Measurements from ENCODE around the gene KRT20. TPM values are rescaled to one million over a fixed set of nuclear protein-coding genes. Genes with fewer than 3 reads are reported as not detected.

KRT20 gene
- polyA plus RNA-seq, 3 donors: not detected

DNA sequence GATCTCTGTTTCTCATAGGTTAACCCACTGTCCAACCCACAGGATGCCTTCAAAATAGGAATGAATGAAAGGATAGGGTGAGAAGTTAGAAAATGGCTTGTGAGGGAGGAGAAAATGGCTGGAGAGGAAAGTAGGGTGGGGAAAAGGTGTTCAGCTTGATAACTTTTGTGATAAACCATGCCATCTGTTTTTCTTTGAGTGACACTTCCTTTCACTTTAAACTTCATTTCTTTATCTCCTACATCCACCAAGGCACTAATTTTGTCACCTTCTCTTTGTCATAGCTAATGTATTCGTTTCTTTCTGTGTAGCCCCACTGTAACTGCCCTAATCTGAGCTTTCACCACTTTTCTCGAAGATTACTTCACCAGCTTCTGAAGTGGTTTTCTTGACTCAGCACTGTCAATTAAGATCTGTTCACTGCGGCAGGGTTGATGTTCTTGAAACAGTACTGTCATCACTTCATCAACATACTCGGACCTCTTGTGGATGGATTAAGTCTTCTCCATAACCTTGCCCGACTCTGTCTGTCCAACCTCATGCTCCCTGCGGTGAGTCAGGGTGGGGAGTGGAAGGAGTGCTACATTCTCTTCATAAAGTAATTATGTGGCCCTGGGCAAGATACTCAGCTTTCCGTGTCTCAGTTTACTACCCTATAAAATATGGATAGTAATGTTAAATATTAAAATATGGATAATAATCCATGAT is 57.1 kb downstream of the KRT20 start:
- Mint-ChIP-seq H3K9me3 (peaks cover 2 to 8% (median 4%) of the 10 kb centered on the region in 7 donors), H3K4me3 (no peak overlapping the region), H3K4me1 (no peaks in the 10 kb centered on the region), H3K36me3 (no peaks in the 10 kb centered on the region), H3K27me3 (ENCODE audit: low read depth in 3 of 3) (peaks cover 13 to 26% (median 19%) of the 10 kb centered on the region in 3 donors), H3K27ac (no peak overlapping the region)
- 20% methylated on average over 2 of the region's 7 CpGs for WGBS (ENCODE audit: insufficient coverage)
- H3K27ac ChIP-seq (ENCODE audit: low read depth in 1 of 2, low read length in 2 of 2): no peak overlapping the region
- H2AFZ ChIP-seq (ENCODE audit: insufficient read depth, low read depth, low read length, poor library complexity, severe bottlenecking): no peak overlapping the region
- no peak overlapping the region for H3K4me2 ChIP-seq (replicated peaks; ENCODE audit: extremely low read depth, low read length, poor library complexity, severe bottlenecking)
- TF ChIP-seq, protein P1, sequence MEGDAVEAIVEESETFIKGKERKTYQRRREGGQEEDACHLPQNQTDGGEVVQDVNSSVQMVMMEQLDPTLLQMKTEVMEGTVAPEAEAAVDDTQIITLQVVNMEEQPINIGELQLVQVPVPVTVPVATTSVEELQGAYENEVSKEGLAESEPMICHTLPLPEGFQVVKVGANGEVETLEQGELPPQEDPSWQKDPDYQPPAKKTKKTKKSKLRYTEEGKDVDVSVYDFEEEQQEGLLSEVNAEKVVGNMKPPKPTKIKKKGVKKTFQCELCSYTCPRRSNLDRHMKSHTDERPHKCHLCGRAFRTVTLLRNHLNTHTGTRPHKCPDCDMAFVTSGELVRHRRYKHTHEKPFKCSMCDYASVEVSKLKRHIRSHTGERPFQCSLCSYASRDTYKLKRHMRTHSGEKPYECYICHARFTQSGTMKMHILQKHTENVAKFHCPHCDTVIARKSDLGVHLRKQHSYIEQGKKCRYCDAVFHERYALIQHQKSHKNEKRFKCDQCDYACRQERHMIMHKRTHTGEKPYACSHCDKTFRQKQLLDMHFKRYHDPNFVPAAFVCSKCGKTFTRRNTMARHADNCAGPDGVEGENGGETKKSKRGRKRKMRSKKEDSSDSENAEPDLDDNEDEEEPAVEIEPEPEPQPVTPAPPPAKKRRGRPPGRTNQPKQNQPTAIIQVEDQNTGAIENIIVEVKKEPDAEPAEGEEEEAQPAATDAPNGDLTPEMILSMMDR (IDR thresholded peaks at IDR 0.05): no peak
- peaks cover 5 to 11% of the 10 kb centered on the region in 2 donors for H3K27me3 ChIP-seq (ENCODE audit: control insufficient read depth in 2 of 2, insufficient read depth in 2 of 2, low read length in 2 of 2)
- H3K4me1 ChIP-seq (ENCODE audit: control insufficient read depth in 1 of 2, insufficient read depth in 2 of 2, low read length in 2 of 2): no peaks in the 10 kb centered on the region
- no peak overlapping the region for H3K4me3 ChIP-seq (replicated peaks in 1 of 3; ENCODE audit: low read depth in 2 of 3, low read length in 3 of 3)
- no peak for DNase-seq
- no peaks in the 10 kb centered on the region for H3K9me3 ChIP-seq (replicated peaks in 1 of 2; ENCODE audit: control insufficient read depth in 1 of 2, insufficient read depth in 1 of 2, low read length in 2 of 2)
- no peaks in the 10 kb centered on the region for H3K36me3 ChIP-seq (replicated peaks in 1 of 2; ENCODE audit: control insufficient read depth in 1 of 2, insufficient read depth in 2 of 2, low read length in 2 of 2)
- intact Hi-C loops (cut with micrococcal nuclease): no loop called here
- H4K20me1 ChIP-seq (ENCODE audit: insufficient read depth, low read length): no peaks in the 10 kb centered on the region
- no peak overlapping the region for H3K9ac ChIP-seq (ENCODE audit: insufficient read depth, low read length, poor library complexity, severe bottlenecking)
- no peaks in the 10 kb centered on the region for H3K79me2 ChIP-seq (ENCODE audit: insufficient read depth, low read length)

Other genes with a start within 250 kb of the KRT20 start
- 100 to 1,000 TPM in 2 of 3 donors, 10 to 100 TPM in 1; 18.6 to 127 (median 119) TPM for gene SMARCE1, start 237.4 kb downstream of the KRT20 start, polyA plus RNA-seq
- gene KRT222, start 220.1 kb downstream of the KRT20 start, polyA plus RNA-seq: not detected
- gene KRT24, start 181.5 kb downstream of the KRT20 start, polyA plus RNA-seq: not detected
- gene KRT25, start 129.9 kb downstream of the KRT20 start, polyA plus RNA-seq: not detected
- not detected for gene KRT26, start 113.0 kb downstream of the KRT20 start, polyA plus RNA-seq
- gene KRT27, start 102.7 kb downstream of the KRT20 start, polyA plus RNA-seq: not detected
- gene KRT28, start 85.3 kb downstream of the KRT20 start, polyA plus RNA-seq: not detected
- 10 to 100 TPM in 2 of 3 donors, 1 to 10 TPM in 1; 9.7 to 79.1 (median 58.7) TPM for gene KRT10, start 62.6 kb downstream of the KRT20 start, polyA plus RNA-seq
- gene KRT12, start 18.0 kb downstream of the KRT20 start, polyA plus RNA-seq: not detected
- gene KRT23, start 52.4 kb upstream of the KRT20 start, polyA plus RNA-seq: 1 to 10 TPM; 1.7 to 7.6 (median 3.6) TPM
- not detected for gene KRT39, start 81.7 kb upstream of the KRT20 start, polyA plus RNA-seq
- not detected for gene KRT40, start 99.1 kb upstream of the KRT20 start, polyA plus RNA-seq
- gene KRTAP3-3, start 108.9 kb upstream of the KRT20 start, polyA plus RNA-seq: not detected
- gene KRTAP3-2, start 114.7 kb upstream of the KRT20 start, polyA plus RNA-seq: not detected
- not detected for gene KRTAP3-1, start 123.9 kb upstream of the KRT20 start, polyA plus RNA-seq
- not detected for gene KRTAP1-5, start 142.0 kb upstream of the KRT20 start, polyA plus RNA-seq
- gene KRTAP1-4, start 145.0 kb upstream of the KRT20 start, polyA plus RNA-seq: not detected
- gene KRTAP1-3, start 149.6 kb upstream of the KRT20 start, polyA plus RNA-seq: not detected
- gene KRTAP1-1, start 156.2 kb upstream of the KRT20 start, polyA plus RNA-seq: not detected
- not detected for gene KRTAP2-1, start 162.1 kb upstream of the KRT20 start, polyA plus RNA-seq
- gene KRTAP2-2, start 170.0 kb upstream of the KRT20 start, polyA plus RNA-seq: not detected
- not detected for gene KRTAP2-3, start 174.9 kb upstream of the KRT20 start, polyA plus RNA-seq
- not detected for gene KRTAP2-4, start 180.6 kb upstream of the KRT20 start, polyA plus RNA-seq
- gene KRTAP4-7, start 198.9 kb upstream of the KRT20 start, polyA plus RNA-seq: not detected
- gene KRTAP4-8, start 212.9 kb upstream of the KRT20 start, polyA plus RNA-seq: not detected
- gene KRTAP4-16, start 217.0 kb upstream of the KRT20 start, polyA plus RNA-seq: not detected
- gene KRTAP4-9, start 220.1 kb upstream of the KRT20 start, polyA plus RNA-seq: not detected
- gene KRTAP4-11, start 233.1 kb upstream of the KRT20 start, polyA plus RNA-seq: not detected
- gene KRTAP4-12, start 238.9 kb upstream of the KRT20 start, polyA plus RNA-seq: not detected